GM18520 (cell line): ENCODE results near the gene ARGFX.
"Not testable (repeated sequence)": the region's sequence is repeated elsewhere in the genome, so short reads cannot be mapped to it uniquely, and the experiment has no call there.

Experiments used
- ATAC-seq: cut with Tn5 transposase; IDR thresholded peaks from one replicate; pipeline ENCODE4 v1.9.1; 2021; ENCODE audit not compliant: unreplicated experiment

ARGFX gene

DNA sequence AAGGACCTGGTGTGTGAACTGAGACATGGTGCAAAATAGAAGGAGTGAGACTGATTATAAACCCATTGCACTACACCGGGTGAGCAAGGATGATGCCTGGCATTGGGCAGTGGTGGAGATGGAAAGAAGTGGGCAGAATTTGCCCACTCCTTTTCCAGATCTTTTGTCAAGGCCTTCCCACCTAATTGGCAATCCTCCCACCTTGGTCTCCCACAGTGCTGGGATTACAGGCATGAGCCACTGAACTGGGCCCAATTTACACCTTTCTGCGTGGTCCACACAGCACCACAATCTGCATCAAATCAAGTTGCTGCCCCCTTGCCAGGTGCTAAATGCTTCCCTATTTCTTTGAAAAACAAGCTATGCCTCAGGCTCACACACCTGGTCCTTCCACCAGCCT lies 30.8 kb downstream of the ARGFX start:
- ATAC-seq, result no peak

DNA sequence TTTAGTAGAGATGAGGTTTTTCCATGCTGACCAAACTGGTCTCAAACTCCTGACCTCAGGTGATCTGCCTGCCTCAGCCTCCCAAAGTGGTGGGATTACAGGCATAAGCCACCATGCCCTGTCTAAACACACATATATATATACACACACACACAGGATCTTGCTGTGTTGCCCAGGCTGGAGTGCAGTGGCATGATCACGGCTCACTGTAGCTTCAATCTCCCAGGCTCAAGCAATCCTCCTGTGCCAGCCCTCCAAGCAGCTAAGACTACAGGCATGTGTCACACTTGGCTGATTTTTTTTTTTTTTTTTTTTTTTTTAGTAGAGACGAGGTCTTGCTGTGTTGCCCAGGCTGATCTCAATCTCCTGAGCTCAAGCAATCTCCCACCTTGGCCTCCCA lies 32.2 kb downstream of the ARGFX start:
- ATAC-seq, result not testable (repeated sequence)

DNA sequence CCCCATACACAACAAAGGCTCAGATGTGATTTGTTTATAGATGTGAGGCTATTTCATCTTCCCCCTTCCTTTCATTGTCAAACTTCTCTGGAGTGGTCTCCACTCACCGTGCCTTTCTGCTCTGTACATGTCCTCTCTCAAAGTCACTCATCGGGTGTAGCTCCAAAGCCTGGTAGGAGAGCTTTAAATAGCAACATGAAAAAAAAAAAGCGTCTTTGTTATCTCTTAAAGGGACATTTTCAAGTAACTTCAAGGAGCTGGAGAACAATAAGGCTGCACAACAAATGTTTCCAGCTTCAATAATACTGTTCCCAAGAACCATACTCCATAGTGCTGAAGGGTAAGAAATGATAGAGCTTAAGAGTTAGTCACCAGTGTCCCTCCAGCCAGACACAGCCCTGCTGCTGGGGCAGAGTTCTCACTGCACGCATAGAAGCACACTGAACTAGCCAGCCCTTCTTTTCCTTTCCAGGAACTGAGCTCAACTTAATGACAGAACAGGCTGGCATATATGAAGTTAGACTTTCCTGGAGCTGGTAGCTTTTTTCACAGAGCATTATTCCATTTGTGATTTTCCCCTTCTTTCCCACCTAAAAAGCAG lies 33.6 kb downstream of the ARGFX start:
- ATAC-seq, result no peak

GRCh38 chr3:121604759-121605158 lies 37.0 kb downstream of the ARGFX start:
- ATAC-seq, result no peak

DNA sequence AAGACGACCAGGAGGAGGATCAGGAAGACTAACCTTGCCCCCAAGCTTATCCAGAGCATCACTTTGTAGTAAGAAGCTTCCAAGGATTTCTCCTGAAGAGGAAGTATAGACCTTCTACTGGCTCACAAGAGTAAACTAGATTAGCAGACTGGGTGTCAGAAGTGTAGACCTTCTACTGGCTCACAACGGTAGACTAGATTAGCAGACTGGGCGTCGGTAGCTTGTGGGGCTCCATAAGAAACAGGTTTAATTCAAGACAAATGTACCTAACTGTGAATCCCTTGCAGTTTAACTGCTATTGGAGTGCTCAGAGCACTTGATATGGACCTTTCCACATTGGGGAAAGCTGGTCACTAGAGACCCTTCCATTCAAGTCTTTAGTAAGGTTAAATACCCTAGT lies 38.4 kb downstream of the ARGFX start:
- no peak for ATAC-seq
